G401 (cell line): ENCODE measurements around the gene DTL. TPM values are rescaled to one million over a fixed set of nuclear protein-coding genes. Genes with fewer than 3 reads are reported as not detected.

Experiments used
- DNase-seq: peaks from one replicate; pipeline ENCODE4 v3.0.0-alpha.2; 2015; ENCODE audit warnings: low spot score
- in situ Hi-C: cut with HindIII; loops from 2 replicates; pipeline ENCODE4 v1.10.0; 2016; ENCODE audit warnings: low sequenced_read_pairs, mixed read lengths
- total RNA-seq: library from RNA; depleted of rRNA; stranded (reverse); fragments of >200 nt; shearing (Covaris generic); gene quantifications from 2 replicates; pipeline ENCODE4 v1.2.3, GENCODE V29; 2014; rRNA removed

Gene DTL
- total RNA-seq, 1 experiment from 2014 or later, result 38.1 TPM

- in situ Hi-C loops, result no loop called here
- DNase-seq, result no peak
Measured at GRCh38 chr1:212153635-212154034, 118.1 kb downstream of the DTL start.

Other genes with a start within 250 kb of the DTL start
- gene LPGAT1, start 205.0 kb upstream of the DTL start, total RNA-seq, result 19.3 and 40.9 TPM in 2 replicates
- 9.4 and 15.3 TPM in 2 replicates for gene INTS7, start 191 bp upstream of the DTL start, total RNA-seq
- gene PPP2R5A, start 249.7 kb downstream of the DTL start, total RNA-seq, result 62.5 and 90.2 TPM in 2 replicates